NT2/D1 (cell line): Measurements from ENCODE around the gene CHRNG.

Source experiments
- YY1 ChIP-seq: IDR thresholded peaks from 2 replicates; pipeline ENCODE4 v1.6.1; 2011; ENCODE audit not compliant: insufficient read length, insufficient read depth
- ZNF274 ChIP-seq: IDR thresholded peaks from 2 replicates; pipeline ENCODE4 v1.6.1; 2011; ENCODE audit warnings: mild to moderate bottlenecking, low read depth, low read length

DNA sequence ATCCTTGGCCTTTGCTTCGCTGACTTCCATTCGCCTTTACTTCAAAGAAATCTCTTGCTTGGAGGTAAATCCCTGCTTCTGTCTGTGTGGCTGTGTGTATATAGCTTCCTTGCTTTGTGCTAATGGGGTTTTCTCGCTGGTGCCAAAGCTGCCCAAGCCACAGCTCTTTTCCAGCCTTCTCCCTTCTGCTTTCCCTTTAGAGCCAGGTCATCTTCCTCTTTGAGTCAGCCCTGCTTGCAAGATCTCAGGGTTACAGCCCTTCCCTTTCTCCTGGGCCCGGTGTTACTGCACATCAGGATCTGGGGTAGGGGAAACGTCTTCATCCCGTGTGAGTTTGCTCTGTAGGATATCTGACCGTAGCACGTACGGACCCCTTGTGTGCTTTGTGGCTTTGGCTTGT lies 30.0 kb downstream of the CHRNG start:
- TF ChIP-seq YY1 (no peak), ZNF274 (no peak)
